ENCODE data around the gene MEGF6. TPM values are rescaled to one million over a fixed set of nuclear protein-coding genes. Genes with fewer than 3 reads are reported as not detected.

The MEGF6 gene
- total RNA-seq, 1 donor from 2014 or later, result 6.4 TPM

DNA sequence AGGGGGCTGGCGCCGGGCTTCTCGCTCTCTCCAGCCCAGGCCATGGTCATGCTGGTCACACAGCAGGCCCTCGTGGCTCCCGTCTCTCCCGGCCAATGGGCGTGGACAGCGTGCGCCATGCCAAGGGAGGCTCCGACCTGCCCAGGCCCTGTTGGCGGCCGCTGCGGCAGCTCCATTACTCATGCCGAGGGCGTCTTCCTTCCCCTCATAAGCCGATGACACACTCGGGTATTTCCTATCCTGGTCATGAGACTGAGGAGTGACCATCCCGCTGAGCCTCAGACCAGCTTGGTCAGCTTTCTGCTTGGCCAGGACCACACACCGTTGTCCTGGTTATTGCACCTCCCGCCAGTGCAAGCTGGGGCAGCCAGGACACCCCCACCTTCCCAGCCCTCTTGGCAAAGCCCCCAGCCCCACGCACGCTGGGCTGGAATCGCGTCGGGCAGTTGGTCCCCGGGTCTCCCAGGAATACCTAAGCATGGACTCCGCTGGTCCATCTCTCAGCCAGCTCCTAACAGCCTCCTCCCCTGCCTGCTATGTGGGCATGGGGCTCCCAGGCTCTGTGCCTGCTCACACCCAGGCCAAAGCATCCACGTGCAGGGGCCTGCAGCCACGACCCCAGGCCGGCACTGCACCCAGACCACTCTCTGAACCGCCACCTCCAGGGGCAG, 107.0 kb downstream of the MEGF6 start:
- DNase-seq, result peak; percentile 18

DNA sequence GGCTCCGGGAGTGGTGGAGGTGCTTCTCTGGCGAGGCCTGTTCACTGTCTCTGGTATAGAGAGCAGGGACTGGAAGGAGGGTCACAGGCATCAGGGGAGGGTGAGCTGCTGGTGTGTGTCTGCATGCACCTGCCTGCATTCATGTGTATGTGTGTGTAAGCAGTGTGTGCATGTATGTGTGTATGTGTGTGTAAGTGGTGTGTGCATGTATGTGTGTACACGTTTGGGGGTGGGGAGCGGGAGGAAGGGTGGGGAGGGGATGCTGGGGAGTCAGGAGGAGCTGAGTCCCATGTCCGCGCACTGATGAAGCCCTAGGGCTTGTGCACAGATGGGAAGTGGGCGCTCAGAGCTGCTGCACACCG, 107.8 kb downstream of the MEGF6 start:
- no peak for DNase-seq

DNA sequence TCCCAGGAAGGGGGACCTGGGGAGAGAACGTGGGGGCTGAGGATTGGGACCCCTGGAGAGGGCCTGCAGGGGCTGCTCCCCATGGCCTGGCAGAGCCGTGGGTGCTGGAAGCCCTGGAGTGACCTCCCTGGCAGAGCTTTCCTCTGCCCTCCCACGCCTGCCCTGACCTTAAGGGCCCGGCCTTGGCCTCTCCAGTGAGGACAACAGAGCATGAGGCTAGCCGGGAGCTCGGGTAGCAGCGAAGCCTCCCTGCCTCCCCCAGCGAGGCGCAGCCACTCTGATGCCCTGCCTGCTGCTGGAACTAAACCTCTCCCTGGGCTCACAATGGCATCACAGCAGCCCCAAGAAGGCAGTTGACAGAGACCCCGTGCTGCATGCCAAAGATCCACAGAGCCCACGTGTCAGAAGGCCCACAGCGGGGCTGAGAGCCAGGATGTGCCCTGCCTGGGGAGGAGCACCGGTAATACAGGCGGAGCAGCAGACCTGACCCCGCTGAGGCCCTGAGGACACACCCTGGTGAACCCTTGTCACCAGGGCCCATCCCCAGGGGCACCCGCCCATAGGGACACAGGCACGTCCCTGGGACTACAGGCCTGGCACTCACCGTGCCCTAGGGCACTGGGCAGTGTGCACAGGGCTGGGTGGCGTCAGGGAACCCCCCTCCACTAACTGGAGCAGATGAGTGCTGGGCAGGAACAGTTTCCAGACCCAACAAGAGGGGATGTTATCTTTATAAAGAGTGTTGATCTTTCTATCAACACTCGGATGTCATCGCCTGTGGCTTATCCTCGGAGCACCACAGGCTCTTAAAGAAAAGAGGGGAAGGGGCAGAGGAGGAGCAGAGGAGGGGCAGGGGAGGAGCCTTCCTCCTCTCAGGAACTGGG, 108.4 kb downstream of the MEGF6 start:
- DNase-seq, result no peak

DNA sequence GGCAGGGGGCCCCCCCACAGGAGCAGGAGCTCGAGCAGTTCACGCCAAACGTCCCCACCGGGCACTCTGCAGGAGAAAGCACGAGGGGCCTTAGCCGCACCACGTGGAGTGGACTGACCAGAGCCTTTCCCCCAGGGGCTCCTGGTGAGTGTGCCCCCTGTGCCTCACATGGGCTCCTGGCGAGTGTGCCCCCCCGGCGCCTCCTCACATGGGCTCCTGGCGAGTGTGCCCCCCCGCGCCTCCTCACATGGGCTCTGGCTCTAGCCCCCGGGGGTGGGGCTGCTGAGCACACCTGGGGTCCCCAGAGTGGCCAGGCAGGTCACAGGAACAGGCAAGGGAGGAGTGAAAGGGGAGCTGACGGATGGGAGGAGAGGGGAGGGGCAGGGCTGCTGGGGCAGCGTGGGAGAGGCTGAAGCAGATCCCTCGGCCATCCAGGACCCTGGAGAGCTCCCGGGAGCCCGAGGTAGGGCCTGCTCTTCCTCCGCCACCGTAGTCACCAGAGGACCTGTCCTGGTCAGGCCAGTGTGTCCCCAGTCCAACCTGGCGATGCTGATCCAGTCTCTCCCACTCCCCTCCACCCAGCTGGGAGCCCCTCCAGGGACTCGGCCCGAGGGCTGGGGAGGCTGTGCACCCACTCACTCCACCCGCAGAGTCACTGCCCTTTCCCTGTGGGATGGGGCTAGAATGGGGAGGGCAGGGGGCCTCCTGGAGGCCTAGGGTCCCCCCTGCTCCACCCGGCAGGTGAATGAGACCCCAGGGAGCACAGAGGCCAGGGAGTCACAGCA, 109.3 kb downstream of the MEGF6 start:
- peak; percentile 23 for DNase-seq

DNA sequence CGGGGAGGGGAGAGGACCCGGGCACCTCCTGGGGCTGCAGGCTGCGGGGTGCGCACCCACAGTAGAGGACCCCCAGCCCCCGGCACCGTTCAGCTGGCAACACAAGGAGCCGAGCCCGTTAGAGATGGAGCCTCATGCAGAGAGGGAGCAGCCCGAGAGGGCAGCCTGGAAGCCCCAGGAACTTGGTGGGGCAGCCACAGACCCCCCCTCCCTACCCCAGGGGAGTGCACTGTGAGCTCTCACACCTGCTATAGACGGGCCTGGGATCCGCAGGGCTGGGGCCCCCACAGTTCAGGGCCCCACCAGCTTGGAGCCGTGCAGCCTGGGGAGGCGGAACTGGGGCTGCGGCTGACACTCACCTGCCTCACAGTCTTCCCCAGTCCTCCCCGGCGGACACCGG, 109.9 kb downstream of the MEGF6 start:
- no peak for DNase-seq

DNA sequence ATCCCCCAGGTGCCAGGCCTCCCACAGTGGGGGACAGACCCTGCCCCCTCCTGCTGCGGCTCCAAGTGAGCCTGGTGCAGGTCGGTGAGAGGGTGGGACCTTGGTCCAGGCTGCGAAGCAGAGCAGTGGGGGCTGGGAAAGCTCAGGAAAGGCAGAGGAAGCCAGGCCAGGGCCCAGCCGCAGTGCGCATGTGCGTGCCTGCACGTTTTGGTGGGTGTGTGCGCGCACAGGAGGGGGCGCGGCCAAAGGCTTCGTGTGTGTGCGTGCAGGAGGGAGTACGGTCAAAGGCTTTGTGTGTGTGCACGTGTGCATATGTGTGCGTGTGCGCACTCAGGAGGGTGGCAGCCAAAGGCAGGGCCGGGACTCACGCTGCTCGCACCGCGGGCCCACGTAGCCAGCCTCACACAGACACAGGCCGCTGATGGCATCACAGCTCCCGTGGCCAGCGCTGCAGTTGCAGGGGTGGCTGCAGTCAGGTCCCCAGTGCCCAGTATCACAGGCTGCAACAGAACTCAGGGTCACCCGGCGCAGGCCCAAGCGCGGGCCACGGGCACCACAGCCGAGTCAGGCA, 111.0 kb downstream of the MEGF6 start:
- no peak for DNase-seq

DNA sequence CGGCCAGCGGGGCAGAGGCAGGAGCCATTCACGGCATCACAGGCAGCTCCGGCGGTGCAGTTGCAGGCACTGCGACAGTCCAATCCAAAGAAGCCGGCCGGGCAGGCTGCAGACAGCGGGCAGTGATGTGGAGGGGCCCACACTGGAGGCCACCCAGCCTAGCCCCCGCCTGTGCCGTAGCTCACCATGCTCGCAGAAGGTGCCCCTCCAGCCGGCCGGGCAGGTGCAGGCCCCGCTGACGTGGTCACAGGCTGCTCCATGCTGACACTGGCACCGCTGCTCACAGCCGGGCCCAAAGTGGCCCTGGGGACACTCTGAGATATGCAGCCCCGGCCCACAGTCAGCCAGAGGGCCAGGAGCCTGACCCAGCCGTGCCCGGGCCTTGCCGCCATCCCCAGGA, 111.7 kb downstream of the MEGF6 start:
- no peak for DNase-seq

DNA sequence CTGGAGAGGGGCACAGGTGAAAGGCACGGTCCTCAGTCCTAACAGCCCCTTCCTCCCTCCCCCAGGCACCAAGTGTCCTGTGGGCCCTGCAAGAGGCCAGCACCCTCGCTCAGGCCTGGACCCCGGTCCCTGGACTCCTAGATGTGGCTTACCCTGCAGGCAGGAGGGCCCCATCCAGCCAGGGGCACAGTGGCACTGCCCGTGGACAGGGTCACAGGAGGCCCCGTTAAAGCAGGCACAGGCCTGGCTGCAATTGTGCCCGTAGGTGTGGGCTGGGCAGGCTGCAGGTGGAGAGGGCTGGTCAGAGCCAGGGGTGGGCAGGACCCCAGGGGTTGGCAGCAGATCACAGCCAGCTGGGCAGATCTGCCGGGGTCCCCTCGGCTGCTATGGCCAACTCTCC, 112.3 kb downstream of the MEGF6 start:
- DNase-seq, result no peak

DNA sequence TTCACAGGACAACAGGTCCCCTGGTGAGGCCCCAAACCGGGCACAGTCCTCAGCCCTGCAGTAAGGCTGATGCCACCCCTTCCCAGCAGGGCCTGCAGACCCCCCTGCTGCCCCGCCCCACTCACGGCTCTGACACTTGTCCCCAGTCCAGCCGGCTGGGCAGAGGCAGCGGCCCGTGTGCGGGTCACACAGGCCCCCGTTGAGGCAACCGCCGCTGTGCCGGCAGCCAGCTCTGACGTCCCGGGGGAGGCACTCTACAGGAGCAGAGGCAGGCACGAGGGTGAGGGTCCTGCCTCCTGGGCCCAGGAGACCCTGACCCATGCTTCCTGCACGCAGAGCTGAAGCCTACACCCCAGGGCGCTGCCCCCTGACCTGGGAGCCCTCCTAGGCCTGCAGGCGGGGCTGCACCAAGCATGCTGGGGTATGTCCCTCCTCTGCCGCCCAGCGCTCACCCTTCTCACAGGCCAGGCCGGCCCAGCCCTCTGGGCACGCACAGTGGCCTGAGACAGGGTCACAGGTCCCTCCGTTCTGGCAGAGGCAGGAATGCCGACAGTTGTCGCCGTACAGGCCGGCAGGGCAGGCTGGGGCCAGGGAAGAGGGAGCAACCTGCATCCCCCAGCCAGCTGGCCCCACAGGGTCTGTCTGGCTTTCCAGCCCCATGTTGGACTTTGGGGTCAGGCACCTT, 112.9 kb downstream of the MEGF6 start:
- DNase-seq, result no peak

DNA sequence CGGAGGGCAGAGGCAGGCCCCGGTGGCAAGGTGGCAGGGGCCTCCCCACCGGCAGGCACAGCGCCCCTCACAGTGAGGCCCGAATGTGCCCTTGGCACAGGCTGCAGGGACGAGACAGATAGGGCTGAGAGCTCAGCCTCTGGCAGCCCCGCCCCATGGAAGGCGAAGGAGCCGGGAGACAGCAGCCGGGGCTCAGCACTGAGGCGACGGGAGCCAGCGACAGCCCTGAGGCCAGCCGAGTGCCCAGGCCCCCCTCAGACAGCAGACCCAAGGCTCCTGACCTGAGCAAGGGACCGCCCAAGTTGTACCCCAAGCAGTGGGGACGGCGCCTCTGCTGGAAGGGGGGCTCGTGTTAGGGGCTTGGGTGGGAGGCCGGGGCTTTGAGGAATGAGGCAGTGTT, 113.8 kb downstream of the MEGF6 start:
- no peak for DNase-seq

DNA sequence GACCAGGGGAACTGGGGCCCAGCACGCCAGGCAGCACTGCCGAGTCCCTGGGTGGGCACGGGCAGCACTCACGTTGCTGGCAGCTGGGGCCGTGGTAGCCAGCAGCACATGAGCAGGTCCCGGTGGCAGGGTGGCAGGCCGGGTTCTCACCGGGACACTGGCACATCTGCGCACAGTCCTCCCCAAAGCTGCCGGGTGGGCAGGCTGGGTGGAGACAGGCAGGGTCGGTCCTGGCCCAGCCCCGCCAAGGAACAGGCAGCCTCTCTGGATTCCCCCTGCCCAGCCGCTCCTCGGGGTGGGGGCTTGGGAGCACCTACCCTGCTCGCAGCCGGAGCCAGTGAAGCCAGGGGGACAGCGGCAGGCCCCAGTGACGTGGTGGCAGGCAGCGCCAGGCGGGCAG, 114.4 kb downstream of the MEGF6 start:
- DNase-seq, result no peak

DNA sequence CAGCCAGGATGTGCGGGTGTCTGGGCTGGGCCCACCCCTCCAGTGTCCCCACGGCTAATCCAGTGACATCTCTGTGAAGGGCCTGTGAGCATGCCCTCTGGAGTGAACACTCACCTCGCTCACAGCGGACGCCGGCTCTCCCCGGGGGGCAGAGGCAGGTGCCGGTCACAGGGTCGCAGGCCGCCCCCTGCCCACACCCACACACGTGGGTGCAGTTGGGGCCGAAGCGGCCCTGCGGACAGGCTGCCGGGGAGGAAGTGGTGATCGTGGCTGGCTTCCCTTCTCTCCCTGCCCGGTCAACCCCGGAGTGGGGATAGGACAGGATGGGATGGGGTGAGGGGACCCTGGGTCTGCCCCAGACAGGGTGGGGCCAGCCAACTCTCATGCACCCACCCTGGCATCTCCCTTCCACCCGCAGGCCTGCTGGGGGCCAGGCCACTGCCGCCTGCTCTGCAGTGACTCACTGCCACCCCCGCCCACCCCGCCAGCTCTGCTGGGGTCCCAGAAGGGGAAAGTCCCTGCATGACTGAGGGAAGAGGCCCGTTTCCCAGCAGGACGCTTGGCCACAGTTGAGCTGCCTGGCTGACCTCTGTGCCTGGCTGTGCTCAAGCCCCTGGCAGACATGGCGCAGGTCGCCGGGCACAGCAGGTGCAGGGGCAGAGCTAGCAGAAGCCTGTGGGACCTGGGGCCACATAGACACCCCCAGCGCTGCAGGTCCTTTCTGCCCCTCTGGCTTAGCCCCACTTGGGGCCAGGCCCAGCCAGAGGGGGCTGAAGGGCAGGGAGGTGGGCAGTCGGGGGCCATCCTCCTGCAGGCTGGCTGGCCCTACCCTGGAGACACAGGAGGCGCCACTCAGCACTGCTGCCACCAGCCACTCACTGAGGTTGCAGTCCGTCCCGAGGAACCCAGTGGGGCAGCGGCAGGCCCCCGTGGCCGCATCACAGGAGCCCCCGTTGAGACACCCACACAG, 115.2 kb downstream of the MEGF6 start:
- DNase-seq, result no peak

DNA sequence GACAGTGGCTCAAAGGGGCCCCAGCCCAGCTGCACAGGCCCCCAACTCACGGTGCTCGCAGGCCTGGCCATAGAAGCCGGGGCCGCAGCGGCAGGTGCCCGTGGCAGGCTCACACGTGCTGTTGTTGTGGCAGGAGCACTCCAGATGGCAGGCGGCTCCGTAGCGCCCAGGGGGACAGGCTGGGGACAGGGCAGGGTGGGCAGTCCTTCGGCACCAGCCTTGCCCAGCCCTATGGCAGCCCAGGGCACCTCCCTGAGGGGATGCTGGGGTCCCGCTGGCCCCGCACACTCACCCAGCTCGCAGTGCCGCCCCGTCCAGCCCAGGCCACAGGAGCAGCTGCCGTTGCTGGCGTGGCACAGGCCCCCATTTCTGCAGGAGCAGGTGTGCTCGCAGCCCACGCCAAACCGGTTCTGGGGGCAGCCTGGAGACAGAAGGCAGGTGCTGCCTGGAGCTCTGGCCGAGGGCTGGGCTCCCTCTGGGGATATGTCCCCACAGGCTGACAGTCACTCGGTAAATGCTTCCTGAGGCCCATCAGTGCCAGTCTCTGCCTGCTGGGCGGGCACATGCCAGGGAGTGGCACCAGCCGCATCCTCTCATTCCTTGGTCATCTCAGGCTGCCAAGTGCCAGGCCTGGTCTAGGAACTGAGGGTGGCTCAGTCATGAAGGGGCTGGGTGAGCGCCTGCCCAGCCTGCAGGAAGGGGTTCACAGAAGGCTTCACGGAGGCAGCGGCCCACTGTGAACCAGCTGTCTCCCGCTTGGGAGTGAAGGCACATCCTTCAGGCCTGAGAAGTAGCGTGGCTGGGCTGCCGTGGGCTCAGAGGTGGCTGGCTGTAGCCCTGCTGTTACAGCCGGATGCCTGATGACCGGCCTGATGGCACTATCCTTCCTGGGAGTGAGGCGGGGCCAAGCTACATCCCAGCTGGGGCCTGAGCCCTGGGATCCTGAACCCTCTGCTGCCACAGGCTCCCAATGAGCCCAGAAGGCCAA, 116.7 kb downstream of the MEGF6 start:
- no peak for DNase-seq

DNA sequence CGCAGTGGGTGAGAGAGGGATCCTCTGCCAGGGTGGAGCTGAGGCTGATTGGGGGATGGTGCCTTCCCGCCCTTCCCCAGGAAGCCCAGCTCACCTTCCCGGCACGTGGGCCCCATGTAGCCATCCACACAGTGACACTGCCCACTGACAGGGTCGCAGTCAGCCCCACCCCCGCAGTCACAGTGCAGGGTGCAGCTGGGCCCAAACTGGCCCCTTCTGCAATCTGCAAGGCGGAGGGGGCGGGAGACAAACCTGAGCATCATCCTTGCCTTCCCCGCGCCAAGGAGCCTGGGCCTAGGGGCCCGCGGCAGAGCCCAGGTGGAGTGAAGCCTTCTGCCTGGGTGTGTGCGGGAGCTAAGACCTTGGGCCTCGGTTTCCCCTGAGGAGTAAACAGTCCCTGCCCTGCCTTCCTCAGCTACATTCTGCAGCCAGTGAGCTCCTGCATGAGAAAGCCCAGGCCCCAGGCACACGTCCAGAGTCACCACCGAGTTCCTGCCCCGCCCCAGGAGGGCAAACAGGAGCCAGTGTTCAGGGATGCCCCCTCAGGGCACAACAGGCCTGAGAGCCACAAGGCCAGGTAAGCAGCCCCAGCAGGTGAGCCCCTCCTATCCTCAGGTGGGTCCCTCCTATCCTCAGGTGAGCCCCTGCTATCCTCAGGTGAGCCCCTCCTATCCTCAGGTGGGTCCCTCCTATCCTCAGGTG, 118.6 kb downstream of the MEGF6 start:
- no peak for DNase-seq

DNA sequence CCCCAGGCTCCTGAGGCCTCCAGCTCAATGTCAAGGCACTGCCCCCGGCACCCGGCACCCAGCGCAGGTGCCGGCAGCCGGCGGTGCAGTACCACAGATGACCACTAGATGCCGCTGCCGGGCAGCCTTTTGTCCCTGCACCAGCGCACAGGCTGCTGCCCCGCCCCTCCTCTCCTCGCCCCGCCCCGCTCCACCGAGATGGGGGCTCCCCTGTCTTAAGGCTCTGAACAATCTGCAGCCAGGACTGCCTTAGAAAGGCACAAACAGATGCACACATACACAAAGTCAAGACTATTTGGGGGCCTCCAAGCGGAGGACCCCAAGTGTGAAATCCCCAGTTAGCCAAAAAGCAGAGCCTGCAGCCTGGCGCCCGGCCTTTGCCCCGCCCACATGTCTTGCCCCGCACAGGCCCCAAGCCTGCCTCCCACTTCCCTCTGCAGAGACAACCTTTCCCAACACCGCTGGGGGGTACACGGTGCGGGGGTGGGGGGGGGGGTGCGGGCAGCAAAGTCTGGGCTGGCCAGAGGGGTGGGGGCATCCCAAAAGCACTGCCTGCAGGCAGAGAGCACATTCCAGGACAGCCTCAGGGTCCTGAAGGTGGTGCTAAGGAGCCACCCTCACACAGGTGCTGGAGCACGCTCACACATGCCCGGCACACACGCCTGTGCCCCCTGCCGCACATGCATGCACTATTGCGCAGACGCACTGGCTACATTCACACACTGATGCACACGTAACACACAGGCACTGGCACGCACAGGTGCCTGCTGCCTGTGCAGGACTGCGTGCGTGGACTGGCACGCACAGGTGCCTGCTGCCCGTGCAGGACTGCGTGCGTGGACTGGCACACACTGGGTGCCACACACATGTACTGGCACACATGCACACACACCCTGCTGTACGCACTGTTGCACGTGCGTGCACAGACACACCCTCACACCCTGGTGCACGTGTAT, 119.7 kb downstream of the MEGF6 start:
- DNase-seq, result peak; percentile 48

DNA sequence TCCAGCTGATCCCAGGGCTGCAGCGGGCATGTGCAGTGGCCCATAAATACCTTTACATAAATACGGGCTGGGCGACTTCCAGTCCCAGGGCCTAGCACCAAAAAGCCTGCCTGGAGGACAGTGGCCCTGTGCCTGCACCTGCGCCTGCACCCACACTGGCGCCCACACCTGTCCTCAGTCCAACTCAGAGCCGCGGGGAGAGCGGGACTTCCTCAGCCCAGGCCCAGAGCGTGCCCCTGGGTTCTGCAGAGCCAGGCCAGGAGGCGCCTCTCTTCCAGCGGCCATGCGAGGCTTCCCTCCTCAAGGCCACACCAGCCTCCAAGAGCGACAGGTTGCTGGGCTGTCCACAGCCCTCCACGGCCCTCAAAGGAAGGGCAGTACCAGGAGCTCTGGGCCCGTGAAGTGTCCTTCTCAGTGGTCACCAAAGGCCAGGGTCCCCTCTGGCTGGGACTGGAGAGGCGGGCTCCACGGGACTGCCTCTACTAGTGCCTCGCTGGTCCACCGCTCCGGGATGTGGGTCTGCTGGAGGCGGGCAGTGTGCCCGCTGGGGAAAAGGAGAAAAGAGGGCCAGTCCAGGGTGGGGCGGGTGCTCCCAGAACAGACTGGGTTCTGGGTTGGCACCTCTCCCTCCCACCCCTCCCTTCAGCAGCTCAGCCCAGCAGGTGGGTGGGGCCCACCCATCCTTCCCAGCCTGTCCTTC, 121.1 kb downstream of the MEGF6 start:
- no peak for DNase-seq

DNA sequence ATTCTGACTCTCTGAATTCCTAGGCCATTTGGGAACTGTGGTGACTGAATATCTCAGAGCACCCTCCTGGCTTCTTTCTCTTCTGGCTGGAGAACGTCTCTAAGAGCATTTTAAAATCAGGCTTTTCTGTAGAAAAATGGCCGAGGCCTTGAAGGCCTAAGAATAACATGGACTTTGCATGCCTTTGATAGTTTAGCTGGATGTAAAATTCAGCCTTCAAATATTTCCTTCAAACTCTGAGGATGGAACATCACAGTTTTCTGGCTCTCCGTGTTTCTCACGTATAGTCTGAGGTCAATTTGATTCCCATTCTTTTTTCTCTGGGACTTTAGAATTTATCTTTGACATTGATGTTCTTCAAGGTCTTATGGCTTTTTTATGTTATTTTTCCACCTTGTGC, 122.9 kb downstream of the MEGF6 start:
- no peak for DNase-seq

Measured in occipital lobe (tissue), 2 donors.